Erythroblast (primary cell): ENCODE measurements around the gene FLAD1.

ENCODE experiments used
- GATA1 ChIP-seq: IDR thresholded peaks from 2 replicates; pipeline ENCODE4 v1.6.1; 2011; ENCODE audit warnings: low read depth, mild to moderate bottlenecking, control low read depth, low read length, moderate library complexity
- POLR2A ChIP-seq: IDR thresholded peaks from 2 replicates; pipeline ENCODE4 v1.6.1; 2011; ENCODE audit warnings: mild to moderate bottlenecking, low read length

GRCh38 chr1:154999571-155000410 is 16.6 kb downstream of the FLAD1 start:
- no peak for TF ChIP-seq POLR2A
- no peak for TF ChIP-seq GATA1
